Vagina (tissue), 2 donors: ENCODE measurements around the gene SMPD3.

Source experiments
- POLR2A ChIP-seq, 2 donors: fragments of 450-650 bp; IDR thresholded peaks; one replicate each; pipeline ENCODE4 v1.6.1; 2017; ENCODE audit warnings: antibody characterized with exemption in 2 of 2, mild to moderate bottlenecking in 2 of 2, moderate library complexity in 2 of 2
- TF ChIP-seq, protein P1 (sequence below), 3 experiments: fragments of 450-650 bp in 2 of 3; fragments of 200-600 bp in 1 of 3; sonication (generic) in 1 of 3; IDR thresholded peaks; one replicate each; pipeline ENCODE4 v1.5.1; 2017 to 2019; ENCODE audit warnings: antibody characterized with exemption in 3 of 3, mild to moderate bottlenecking in 2 of 3, moderate library complexity in 2 of 3

- no peak for TF ChIP-seq POLR2A (IDR thresholded peaks at IDR 0.05)
- TF ChIP-seq, protein P1, sequence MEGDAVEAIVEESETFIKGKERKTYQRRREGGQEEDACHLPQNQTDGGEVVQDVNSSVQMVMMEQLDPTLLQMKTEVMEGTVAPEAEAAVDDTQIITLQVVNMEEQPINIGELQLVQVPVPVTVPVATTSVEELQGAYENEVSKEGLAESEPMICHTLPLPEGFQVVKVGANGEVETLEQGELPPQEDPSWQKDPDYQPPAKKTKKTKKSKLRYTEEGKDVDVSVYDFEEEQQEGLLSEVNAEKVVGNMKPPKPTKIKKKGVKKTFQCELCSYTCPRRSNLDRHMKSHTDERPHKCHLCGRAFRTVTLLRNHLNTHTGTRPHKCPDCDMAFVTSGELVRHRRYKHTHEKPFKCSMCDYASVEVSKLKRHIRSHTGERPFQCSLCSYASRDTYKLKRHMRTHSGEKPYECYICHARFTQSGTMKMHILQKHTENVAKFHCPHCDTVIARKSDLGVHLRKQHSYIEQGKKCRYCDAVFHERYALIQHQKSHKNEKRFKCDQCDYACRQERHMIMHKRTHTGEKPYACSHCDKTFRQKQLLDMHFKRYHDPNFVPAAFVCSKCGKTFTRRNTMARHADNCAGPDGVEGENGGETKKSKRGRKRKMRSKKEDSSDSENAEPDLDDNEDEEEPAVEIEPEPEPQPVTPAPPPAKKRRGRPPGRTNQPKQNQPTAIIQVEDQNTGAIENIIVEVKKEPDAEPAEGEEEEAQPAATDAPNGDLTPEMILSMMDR (IDR thresholded peaks at IDR 0.05), result no peak
Measured at GRCh38 chr16:68473358-68474070, 25.2 kb upstream of the SMPD3 start.
